Measurements from ENCODE around the gene SERPINB6. TPM values are rescaled to one million over a fixed set of nuclear protein-coding genes. Genes with fewer than 3 reads are reported as not detected.
"Not testable (repeated sequence)": the region's sequence is repeated elsewhere in the genome, so short reads cannot be mapped to it uniquely, and the experiment has no call there.

Gene SERPINB6
- polyA plus RNA-seq, 1 donor (not counting 4 experiments of a cell fraction or from before 2014, with no cell fraction given) = 66.4 TPM

- Histone ChIP-seq H3K27ac (ENCODE audit: control insufficient read depth, insufficient read depth, low read length) (no peak overlapping the region), H3K9ac (ENCODE audit: control insufficient read depth, extremely low read depth, insufficient read depth, low read length) (no peak overlapping the region)
These were observed 60.2 kb downstream of the SERPINB6 start for GRCh38 chr6:2911171-2911570.

GRCh38 chr6:2909718-2910117 is 61.6 kb downstream of the SERPINB6 start:
- no peak overlapping the region for H3K4me2 ChIP-seq (ENCODE audit: control insufficient read depth, extremely low read depth, insufficient read depth, low read depth, low read length)
- no peaks in the 10 kb centered on the region for H3K79me2 ChIP-seq (ENCODE audit: control insufficient read depth, insufficient read depth, low read length)
- no peaks in the 10 kb centered on the region for H3K9me1 ChIP-seq (ENCODE audit: control insufficient read depth, extremely low read depth, insufficient read depth, low read length)
- H3K9ac ChIP-seq (ENCODE audit: control insufficient read depth, extremely low read depth, insufficient read depth, low read length) = no peak overlapping the region
- H4K20me1 ChIP-seq (ENCODE audit: control insufficient read depth, extremely low read depth, insufficient read depth, low read length) = no peaks in the 10 kb centered on the region
- H3K4me3 ChIP-seq (ENCODE audit: control insufficient read depth in 2 of 3, extremely low read depth in 1 of 3, insufficient read depth in 2 of 3, low read depth in 1 of 3, low read length in 3 of 3) = no peak overlapping the region
- no peak for DNase-seq (ENCODE audit: low read depth, low spot score)
- no peaks in the 10 kb centered on the region for H3K9me3 ChIP-seq (ENCODE audit: control insufficient read depth, low read depth, low read length)
- H3K27me3 ChIP-seq (ENCODE audit: control insufficient read depth, extremely low read depth, insufficient read depth, low read length) = no peaks in the 10 kb centered on the region
- H3K4me1 ChIP-seq (ENCODE audit: control insufficient read depth, extremely low read depth, insufficient read depth, low read length) = no peaks in the 10 kb centered on the region
- dilution Hi-C loops (cut with MboI; ENCODE audit: extremely low pct_ligation_motif_present, low sequenced_read_pairs) = no loop called here
- H3K36me3 ChIP-seq (ENCODE audit: control insufficient read depth in 2 of 2, extremely low read depth in 1 of 2, insufficient read depth in 2 of 2, low read length in 2 of 2) = no peaks in the 10 kb centered on the region
- no peak for FAIRE-seq
- H3K27ac ChIP-seq (ENCODE audit: control insufficient read depth, insufficient read depth, low read length) = no peak overlapping the region
- H2AFZ ChIP-seq (ENCODE audit: control insufficient read depth, low read length) = no peak overlapping the region
- no peak for TF ChIP-seq CTCF (optimal IDR thresholded peaks at IDR 0.05 in 1 of 3, IDR thresholded peaks at IDR 0.05 in 1 of 3, conservative IDR thresholded peaks at IDR 0.05 in 1 of 3; ENCODE audit: extremely low read depth in 1 of 3, insufficient read depth in 2 of 3, low read length in 3 of 3)
- no peak for TF ChIP-seq EZH2 (IDR thresholded peaks at IDR 0.05; ENCODE audit: low read length)

More at GRCh38 chr6:2911171-2911570, 60.2 kb downstream of the SERPINB6 start:
- H3K27me3 ChIP-seq (ENCODE audit: control insufficient read depth, extremely low read depth, insufficient read depth, low read length) = no peaks in the 10 kb centered on the region
- no peak overlapping the region for H3K4me3 ChIP-seq (ENCODE audit: control insufficient read depth in 2 of 3, extremely low read depth in 1 of 3, insufficient read depth in 2 of 3, low read depth in 1 of 3, low read length in 3 of 3)
- DNase-seq (ENCODE audit: low read depth, low spot score) (no peak), FAIRE-seq (no peak)
- H2AFZ ChIP-seq (ENCODE audit: control insufficient read depth, low read length) = no peak overlapping the region
- H3K9me3 ChIP-seq (ENCODE audit: control insufficient read depth, low read depth, low read length) = no peaks in the 10 kb centered on the region
- H4K20me1 ChIP-seq (ENCODE audit: control insufficient read depth, extremely low read depth, insufficient read depth, low read length) = no peaks in the 10 kb centered on the region
- no peaks in the 10 kb centered on the region for H3K9me1 ChIP-seq (ENCODE audit: control insufficient read depth, extremely low read depth, insufficient read depth, low read length)
- H3K4me1 ChIP-seq (ENCODE audit: control insufficient read depth, extremely low read depth, insufficient read depth, low read length) = no peaks in the 10 kb centered on the region
- H3K4me2 ChIP-seq (ENCODE audit: control insufficient read depth, extremely low read depth, insufficient read depth, low read depth, low read length) = no peak overlapping the region
- H3K79me2 ChIP-seq (ENCODE audit: control insufficient read depth, insufficient read depth, low read length) = no peaks in the 10 kb centered on the region
- TF ChIP-seq EZH2 (IDR thresholded peaks at IDR 0.05; ENCODE audit: low read length) (no peak), CTCF (optimal IDR thresholded peaks at IDR 0.05 in 1 of 3, IDR thresholded peaks at IDR 0.05 in 1 of 3, conservative IDR thresholded peaks at IDR 0.05 in 1 of 3; ENCODE audit: extremely low read depth in 1 of 3, insufficient read depth in 2 of 3, low read length in 3 of 3) (no peak)
- H3K36me3 ChIP-seq (ENCODE audit: control insufficient read depth in 2 of 2, extremely low read depth in 1 of 2, insufficient read depth in 2 of 2, low read length in 2 of 2) = no peaks in the 10 kb centered on the region
- dilution Hi-C loops (cut with MboI; ENCODE audit: extremely low pct_ligation_motif_present, low sequenced_read_pairs) = no loop called here

- H3K4me2 ChIP-seq (ENCODE audit: control insufficient read depth, extremely low read depth, insufficient read depth, low read depth, low read length); H3K9me1 ChIP-seq (ENCODE audit: control insufficient read depth, extremely low read depth, insufficient read depth, low read length); H3K9ac ChIP-seq (ENCODE audit: control insufficient read depth, extremely low read depth, insufficient read depth, low read length); H3K9me3 ChIP-seq (ENCODE audit: control insufficient read depth, low read depth, low read length); H3K27ac ChIP-seq (ENCODE audit: control insufficient read depth, insufficient read depth, low read length); H3K27me3 ChIP-seq (ENCODE audit: control insufficient read depth, extremely low read depth, insufficient read depth, low read length); H3K4me3 ChIP-seq (ENCODE audit: control insufficient read depth in 2 of 3, extremely low read depth in 1 of 3, insufficient read depth in 2 of 3, low read depth in 1 of 3, low read length in 3 of 3); H3K79me2 ChIP-seq (ENCODE audit: control insufficient read depth, insufficient read depth, low read length); H3K4me1 ChIP-seq (ENCODE audit: control insufficient read depth, extremely low read depth, insufficient read depth, low read length); H4K20me1 ChIP-seq (ENCODE audit: control insufficient read depth, extremely low read depth, insufficient read depth, low read length); dilution Hi-C loops (cut with MboI; ENCODE audit: extremely low pct_ligation_motif_present, low sequenced_read_pairs); DNase-seq (ENCODE audit: low read depth, low spot score); FAIRE-seq; H3K36me3 ChIP-seq (ENCODE audit: control insufficient read depth in 2 of 2, extremely low read depth in 1 of 2, insufficient read depth in 2 of 2, low read length in 2 of 2); H2AFZ ChIP-seq (ENCODE audit: control insufficient read depth, low read length): not testable (repeated sequence)
These were observed 62.2 kb downstream of the SERPINB6 start for GRCh38 chr6:2909051-2909606.

GRCh38 chr6:2908516-2908915 is 62.9 kb downstream of the SERPINB6 start:
- H3K36me3 ChIP-seq (ENCODE audit: control insufficient read depth in 2 of 2, extremely low read depth in 1 of 2, insufficient read depth in 2 of 2, low read length in 2 of 2); H3K9me3 ChIP-seq (ENCODE audit: control insufficient read depth, low read depth, low read length); H4K20me1 ChIP-seq (ENCODE audit: control insufficient read depth, extremely low read depth, insufficient read depth, low read length); H3K79me2 ChIP-seq (ENCODE audit: control insufficient read depth, insufficient read depth, low read length); H3K4me1 ChIP-seq (ENCODE audit: control insufficient read depth, extremely low read depth, insufficient read depth, low read length); H3K9ac ChIP-seq (ENCODE audit: control insufficient read depth, extremely low read depth, insufficient read depth, low read length); dilution Hi-C loops (cut with MboI; ENCODE audit: extremely low pct_ligation_motif_present, low sequenced_read_pairs); H3K9me1 ChIP-seq (ENCODE audit: control insufficient read depth, extremely low read depth, insufficient read depth, low read length); FAIRE-seq; H3K4me3 ChIP-seq (ENCODE audit: control insufficient read depth in 2 of 3, extremely low read depth in 1 of 3, insufficient read depth in 2 of 3, low read depth in 1 of 3, low read length in 3 of 3); H3K27ac ChIP-seq (ENCODE audit: control insufficient read depth, insufficient read depth, low read length); H3K4me2 ChIP-seq (ENCODE audit: control insufficient read depth, extremely low read depth, insufficient read depth, low read depth, low read length); H3K27me3 ChIP-seq (ENCODE audit: control insufficient read depth, extremely low read depth, insufficient read depth, low read length); DNase-seq (ENCODE audit: low read depth, low spot score); H2AFZ ChIP-seq (ENCODE audit: control insufficient read depth, low read length): not testable (repeated sequence)
